Measurements from ENCODE around the gene AMPD3.

DNA sequence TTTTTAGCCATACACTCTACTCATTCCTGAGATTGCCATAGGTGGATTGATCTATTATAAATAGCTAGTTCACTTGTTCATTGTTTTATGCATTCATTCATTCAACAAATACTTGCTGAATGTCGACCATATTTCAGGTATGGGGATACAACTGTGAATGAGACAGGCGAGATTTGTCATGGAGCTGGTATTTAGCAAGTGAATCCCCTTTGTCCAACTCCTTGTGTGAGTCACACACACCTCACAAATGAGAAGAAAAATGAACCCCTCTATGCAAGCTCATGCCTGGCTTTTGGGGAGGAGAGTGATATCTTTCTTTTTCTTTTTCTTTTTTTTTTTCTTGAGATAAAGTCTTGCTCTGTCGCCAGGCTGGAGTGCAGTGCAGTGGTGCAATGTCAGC, 1.8 kb upstream of the AMPD3 start:
- TF ChIP-seq CTCF (IDR thresholded peaks at IDR 0.05) = no peak
- TF ChIP-seq EZH2 (IDR thresholded peaks at IDR 0.05) = no peak
- no peak for TF ChIP-seq EZH2phosphoT487 (IDR thresholded peaks at IDR 0.05)

Data from neural progenitor cell (in vitro differentiated cells).